NCI-H187 (cell line): ENCODE measurements around the gene CADPS.
A peak's percentile ranks its signal among the peaks of the same experiment; 100 is the strongest.

Experiments used
- DNase-seq, 2 experiments: peaks; one replicate each; lab custom pipeline; 2025; lab: John Stamatoyannopoulos, UW

The CADPS gene

DNA sequence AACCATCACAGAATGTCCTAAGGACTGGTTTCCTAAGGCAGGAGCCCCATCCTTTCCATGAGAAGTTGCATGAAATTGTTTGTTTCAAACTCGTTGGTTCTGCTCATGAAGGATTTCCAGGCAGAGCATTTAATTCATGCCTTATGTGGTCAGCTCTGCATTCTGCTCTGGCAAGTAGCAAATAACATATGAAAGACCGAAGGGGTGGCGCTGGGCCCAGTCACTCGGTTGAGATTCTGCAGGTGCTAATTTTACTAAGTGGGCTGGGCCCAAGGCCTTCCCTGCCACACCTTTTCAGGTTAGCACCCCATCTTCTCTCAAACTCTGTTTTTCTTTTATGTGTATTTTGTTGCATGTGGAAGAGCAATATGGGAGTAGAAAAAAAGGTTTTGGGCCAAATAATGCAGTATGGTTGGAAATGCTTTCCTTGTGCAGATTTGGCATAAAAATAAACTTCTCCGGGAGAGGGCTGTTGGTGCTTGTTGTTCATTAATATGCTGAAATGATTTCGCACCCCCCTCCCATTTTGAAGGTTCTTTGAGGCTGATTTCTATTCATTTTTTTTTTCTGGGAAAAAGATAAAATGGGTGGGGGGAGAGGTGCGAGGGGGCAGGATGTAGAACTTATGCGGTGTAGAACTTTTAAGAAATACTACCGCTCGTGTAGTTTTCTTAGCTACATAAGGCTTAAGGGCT, 318.9 kb downstream of the CADPS start:
- no peak for DNase-seq

DNA sequence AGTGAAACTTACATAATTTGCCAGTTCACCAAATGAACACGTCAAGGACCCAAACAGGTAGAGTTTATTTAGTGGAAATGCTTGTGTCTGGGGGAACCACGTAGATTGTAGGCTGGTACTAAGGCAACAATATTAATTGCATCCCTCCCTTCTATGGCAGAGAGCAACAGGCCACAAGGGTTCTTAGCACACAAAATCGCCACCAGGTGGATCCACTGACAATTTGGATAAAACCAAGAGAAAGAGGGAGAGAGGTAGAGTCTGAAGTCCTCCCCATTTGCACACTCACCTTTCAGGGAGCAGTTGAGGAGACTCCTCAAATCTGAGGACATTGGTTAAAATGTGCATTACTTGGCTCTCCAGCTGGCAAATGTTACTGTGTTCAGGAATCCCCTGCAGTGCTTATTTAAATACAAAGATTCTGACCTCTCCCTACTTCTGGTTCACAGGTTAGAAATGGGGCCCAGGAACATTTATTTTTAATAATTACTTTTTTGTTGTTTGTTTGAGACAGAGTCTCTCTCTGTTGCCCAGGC, 320.9 kb downstream of the CADPS start:
- no peak for DNase-seq

DNA sequence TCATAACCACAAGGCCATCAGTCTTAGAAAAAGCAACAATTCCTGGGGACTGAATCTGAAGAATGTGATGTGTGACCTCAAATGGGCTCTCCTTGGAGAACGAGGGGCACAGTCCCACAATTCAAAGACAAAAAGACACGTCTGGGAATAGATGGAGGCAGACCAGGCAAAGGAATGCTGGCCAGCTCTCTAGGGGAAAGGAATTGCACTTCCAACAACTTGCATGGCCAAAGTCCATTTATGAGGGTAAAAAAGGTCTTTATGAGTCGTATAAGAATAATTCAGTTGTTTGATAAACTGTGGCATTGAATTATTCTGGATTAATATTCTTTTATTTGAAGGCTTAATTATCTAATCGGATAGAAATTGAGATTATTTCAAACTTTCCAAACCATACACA, 321.4 kb downstream of the CADPS start:
- no peak for DNase-seq

DNA sequence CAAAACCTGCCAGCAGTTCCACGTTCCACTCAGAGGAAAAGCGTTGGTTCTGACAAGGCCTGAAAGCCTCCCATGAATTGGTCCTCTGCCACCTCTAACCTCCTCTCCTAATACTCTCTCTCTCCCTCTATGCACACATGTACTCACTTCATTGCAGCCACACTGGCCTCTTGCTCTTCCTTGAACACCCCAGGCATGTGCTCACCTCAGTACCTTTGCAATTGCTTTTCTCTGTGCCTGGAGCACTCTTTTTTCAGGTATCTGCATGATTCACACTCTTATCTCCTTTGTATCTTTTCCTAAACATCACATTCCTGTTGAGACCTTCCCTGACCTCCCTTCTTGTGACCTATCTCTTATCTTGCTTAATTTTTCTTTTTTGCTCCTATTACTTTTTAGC, 323.7 kb downstream of the CADPS start:
- no peak for DNase-seq

DNA sequence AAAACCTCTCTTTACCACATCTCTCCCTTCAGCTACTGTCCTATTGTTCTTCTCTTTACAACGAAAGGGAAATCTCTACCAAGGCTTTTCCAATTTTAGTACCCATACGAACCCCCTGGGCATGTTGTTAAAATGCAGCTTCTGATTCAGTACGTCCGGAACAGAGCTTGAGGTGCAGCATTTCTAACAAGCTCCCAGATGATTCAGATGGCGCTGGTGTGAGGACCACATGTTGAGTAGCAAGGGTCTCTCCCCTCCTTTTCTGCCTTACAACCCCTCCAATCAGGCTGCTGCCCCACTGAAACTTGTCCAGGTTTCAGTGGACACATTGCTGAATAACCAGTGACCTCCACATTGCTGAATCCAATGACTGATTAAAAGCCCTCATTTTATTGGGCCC, 324.8 kb downstream of the CADPS start:
- no peak for DNase-seq

DNA sequence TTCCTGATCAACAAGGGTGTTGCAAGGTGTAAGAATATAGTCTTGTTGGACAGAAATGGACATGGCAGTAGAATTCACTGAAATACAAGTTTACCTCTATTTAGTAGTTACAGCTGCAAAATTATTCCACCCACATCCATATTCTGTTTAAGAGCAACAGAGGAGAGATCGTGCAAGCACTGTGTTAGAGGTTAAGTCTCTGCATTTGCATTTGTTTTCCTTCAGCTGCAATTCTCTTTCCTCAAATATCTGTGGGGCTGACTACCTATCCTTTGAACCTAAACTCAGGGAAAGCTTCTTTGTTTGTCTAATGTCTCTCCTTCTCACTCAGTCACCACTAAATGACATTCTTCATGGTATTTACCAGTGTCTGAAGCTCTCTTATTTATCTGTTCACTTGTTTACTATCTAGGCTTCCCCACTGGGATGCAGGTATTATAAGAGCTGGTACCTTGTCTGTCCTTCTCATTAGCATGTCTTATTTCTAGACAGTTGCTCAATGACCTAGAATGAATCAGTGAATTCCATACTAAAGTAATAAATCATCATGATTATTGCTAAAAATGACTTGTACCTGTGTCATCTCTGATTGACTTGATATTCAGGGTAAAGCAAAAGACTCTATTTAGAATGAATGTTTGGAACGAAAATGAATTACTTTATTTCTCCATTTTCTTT, 326.5 kb downstream of the CADPS start:
- no peak for DNase-seq

DNA sequence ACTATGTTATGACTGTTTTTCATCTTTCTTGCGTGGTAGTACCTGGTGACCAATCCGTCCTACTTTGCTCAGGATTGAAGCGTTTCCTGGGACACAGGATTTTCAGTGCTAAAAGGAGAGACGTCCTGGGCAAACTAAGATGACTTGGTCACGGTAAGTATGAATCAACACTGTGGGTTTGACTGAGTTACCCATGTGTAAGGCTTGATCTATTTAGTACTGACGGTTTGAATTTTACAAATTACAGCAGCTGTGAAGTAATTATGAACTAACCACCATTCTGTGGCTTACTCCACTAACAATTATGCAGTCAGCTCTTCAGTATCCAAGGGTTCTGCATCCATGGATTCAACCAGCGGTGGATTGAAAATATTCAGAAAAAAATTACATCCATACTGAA, 328.9 kb downstream of the CADPS start:
- DNase-seq: no peak

DNA sequence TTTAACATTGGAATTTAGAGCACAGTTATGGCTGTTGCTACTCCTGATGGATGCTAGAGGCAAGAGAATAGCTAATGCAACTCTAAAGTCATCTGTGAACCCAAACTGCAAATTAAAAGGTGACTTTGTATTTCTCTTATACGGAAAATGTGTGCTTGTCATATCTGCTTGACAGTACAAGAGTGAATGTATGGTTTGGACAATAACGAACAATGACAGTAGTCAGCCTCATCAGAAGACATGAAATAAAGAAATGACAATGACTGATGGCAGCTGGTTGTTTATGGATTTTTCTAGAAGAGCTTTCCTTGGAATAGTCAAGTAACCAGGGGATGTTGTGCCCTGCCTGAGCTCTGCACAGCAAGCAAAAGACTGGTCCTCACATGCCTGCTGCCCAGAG, 333.0 kb downstream of the CADPS start:
- no peak for DNase-seq

DNA sequence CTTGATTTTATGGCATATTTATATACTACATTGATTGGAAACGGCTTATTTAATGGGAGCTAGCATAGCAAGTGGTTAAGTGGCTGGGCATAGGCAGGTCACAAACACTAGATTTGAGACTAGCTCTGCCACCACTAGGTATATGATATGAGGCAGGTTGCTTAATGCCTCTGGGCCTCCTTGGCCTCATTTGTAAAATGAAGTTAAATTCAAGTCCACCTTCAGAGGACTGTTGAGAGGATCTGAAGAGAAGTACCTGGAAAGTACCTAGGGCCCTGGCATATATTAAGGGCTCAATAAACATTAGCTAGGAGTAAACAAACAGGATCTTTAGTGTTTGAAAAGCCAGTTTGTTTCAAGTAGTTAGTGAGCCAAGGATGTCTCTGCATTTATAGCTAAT, 335.5 kb downstream of the CADPS start:
- DNase-seq: no peak

DNA sequence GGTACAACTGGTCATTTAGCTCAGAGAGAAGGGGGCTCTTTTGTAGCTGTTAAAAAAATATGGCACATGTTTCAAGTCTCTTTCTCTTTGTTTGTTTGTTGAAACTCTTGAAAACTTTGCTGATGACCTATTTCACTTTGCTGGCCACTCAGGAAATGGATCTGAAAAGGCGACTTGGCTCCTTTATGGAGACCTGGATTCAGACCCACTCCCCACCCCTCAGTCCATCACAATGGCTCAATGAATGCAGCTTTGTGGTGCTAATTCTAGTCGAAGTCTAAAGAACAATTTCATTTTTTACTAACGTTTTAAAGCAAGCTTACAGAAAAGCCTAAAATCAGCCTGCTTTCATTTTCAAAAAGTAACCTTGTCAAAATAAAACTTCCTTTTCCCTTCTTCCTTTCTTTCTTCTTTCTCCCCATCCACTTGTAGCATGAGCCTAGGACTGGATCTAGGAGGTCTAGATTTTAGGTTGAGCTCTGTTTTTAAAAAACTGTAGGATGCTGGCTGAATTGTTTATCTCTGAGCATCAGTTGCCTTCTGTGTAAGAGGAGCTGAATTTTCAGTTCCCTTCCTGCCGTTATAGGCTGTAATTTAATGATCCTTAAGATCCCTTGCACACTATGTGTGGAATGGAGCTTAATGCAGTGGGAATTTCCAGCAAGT, 336.4 kb downstream of the CADPS start:
- no peak for DNase-seq

DNA sequence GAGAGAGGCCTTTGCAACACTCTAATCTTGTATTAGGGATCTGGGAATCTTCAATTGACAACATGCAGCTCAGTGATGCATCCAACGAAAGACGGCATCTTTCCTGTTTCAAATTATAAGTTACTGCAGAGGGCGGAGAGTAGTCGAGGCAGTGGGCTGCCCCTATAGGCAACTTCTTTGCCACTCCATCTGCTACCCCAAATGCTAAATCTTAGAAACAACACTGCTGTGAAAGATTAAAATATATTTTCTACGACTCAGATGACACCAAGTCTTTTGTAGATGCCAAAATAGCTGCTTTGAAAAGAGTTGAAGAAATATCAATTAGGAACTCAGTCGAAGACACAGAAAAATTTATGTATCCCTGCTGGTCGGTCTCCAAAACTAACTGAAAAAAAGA, 340.9 kb downstream of the CADPS start:
- DNase-seq: no peak

DNA sequence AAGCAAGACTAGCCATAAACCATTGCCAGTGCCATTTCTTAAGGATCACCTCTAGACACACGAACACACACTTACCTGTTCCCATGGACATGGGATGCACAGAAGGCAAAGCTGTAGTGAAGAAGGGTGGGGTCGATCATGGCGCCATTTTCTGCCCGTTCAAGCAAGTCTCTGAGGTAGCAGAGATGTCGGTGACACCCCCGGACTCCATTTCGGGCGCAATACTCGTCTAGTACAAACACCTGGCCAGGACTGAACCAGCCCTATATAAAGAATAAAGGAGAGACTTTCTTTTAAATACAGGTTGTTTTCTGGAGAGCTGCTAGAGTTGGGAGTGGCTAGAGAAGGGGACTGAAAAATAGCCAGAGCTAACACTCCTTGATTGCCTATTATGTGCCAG, 342.4 kb downstream of the CADPS start:
- no peak for DNase-seq

DNA sequence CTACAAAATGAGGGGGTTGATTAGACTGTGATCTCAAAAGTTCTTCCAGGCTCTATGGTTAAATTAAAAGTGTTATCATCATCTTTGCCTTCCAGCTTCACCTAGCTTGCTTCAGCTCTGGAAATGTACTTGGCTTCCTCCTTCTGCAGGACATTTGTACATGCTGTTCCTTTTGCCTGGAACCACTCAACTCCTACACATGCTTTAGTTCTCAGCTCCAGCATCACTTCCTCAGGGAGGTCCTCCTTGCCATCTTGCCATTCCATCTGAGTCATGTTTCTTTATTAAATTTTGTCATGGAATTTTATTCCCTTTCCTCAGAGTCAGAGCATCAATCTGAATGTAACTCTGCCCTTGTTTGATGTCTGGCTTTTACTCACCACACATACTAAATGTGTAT, 343.2 kb downstream of the CADPS start:
- DNase-seq: no peak

DNA sequence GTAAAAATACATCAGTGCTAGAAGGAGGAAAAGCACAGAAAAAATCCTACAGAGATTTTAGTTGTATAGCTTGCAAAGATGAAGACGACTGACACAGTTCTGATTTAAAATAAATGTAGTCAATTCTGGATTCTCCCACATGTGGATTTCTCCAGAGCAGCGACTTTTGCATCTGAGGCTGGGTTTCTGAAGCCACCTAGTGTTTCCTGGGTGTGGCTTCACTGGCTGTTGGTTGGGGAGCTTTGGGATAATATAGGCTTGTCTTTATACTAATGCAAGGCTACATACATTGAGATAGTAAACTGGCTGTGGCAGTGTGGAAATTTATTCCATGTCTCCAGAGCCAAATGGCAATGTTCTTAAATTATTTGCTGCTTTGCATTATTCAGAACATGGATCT, 343.7 kb downstream of the CADPS start:
- DNase-seq: no peak

DNA sequence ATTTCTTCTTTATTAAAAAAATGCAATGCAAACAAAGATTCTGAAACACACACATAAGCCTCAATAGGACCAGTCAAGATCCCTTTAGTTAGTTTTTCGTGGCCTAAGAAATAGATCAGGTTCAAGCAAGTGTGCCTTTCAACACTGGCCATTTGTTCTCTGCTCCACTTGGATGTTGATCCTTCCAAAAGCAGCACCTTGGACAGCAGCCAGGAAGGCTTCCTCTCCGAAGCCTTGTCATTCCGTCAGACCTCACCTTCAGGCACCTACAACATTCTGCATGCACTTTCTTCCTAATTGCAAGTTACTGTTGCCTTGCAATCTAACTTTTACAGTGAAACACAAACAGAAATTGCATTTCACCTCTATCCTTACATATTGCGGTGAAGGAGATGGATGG, 346.0 kb downstream of the CADPS start:
- DNase-seq: no peak

DNA sequence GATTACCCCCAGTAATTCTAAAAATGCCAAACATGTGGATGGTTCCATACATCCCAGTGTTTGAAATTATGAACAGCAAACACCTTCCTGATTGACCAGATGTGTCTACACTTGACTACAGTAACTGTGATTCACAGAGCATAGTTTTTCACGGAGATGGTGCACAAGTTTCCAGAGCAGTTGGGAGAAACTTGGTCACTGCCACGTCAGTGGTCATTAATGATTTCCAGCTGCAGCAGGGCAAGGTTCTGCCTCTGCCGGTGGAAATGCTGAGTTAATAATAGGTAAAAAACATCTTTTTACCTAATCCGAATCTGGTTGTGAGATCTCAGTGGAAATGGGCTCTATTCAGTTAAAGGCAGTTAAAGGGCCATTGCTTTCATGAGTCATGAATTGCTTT, 347.7 kb downstream of the CADPS start:
- DNase-seq: no peak

DNA sequence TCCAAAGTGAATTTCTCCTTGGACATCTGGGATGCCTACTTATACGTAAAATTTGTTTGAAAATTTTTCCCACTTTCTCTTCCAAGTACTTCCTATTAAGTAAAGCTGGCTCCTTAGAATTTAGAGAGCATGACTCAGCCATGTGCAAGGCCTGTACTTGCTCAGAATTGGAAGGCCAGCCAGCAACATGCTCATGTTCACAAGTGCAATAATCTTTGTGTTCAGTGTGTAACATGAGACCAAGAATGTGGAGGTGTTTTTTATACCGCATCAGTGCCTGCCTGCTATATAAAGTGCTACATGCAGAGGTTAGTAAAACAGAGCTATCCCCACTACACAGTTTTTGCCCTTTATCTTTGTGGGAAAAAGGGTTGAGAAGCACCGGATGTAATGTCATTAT, 349.9 kb downstream of the CADPS start:
- peak in 1 of 2 experiments; percentile 1 for DNase-seq

DNA sequence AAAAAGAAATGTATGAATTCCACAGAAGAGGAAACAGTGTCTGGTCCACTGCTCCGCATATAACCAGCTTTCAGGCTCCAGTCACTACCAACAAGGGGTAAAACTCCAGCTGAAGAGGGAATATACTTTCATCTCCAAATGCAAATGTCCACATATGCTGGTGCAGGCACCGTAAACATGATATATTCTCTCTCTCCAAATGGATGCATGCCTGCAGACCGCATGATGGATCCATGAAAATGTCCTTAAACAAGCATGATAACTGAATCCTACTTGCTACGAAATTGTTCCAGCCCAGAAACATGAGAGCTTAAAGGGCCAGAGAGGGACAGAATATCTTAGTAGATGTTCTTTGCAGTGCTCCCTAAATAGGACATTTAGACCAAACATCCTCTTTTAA, 351.5 kb downstream of the CADPS start:
- DNase-seq: no peak

DNA sequence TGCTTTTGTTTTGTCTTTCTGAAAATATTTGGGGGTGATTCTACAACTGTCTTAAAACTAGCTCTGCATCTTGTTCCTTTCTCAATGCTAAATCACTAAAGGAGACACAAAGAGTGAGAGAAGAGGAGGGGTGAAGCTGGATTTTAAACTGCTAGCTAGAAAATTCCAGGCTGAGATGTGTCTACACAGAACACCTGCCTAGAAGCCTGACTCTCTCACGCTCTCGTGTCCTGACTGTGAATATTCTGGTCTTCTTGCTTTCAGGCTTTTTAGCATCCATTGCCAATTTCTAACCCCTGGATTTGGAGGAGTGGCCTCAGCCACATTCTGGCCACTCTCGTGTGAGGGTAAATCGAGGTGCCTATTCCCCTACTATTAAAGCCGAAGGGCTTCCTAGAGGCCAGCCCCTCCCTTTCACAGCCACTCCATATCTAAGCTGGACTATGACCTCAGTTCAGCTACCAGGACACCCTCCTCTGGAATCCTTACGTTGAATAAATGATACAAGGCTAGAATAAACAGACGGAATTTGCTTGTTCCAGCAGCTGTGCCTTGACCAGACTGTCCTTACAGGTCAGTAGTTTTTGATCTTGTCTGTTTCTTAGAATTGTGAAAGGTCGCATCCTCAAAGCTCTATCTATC, 353.6 kb downstream of the CADPS start:
- DNase-seq: no peak

DNA sequence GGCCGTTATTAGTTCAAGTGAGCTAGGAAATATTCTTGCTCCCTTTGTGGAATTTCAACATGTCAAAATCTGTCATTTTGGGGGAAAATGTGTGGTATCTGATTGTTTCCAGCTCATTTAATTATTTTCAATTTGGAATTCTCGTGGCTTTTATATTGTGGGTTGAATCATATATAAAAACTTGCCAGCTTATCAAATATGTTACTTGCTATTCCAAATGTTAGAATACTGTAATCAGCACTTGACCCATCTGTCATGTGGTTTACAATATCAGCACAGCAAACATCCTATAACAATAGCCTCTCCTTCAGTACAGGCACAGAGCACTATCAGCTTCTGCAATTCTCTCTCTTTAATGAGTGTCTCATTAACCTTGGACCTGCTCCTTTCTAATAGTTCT, 371.7 kb downstream of the CADPS start:
- DNase-seq: no peak

DNA sequence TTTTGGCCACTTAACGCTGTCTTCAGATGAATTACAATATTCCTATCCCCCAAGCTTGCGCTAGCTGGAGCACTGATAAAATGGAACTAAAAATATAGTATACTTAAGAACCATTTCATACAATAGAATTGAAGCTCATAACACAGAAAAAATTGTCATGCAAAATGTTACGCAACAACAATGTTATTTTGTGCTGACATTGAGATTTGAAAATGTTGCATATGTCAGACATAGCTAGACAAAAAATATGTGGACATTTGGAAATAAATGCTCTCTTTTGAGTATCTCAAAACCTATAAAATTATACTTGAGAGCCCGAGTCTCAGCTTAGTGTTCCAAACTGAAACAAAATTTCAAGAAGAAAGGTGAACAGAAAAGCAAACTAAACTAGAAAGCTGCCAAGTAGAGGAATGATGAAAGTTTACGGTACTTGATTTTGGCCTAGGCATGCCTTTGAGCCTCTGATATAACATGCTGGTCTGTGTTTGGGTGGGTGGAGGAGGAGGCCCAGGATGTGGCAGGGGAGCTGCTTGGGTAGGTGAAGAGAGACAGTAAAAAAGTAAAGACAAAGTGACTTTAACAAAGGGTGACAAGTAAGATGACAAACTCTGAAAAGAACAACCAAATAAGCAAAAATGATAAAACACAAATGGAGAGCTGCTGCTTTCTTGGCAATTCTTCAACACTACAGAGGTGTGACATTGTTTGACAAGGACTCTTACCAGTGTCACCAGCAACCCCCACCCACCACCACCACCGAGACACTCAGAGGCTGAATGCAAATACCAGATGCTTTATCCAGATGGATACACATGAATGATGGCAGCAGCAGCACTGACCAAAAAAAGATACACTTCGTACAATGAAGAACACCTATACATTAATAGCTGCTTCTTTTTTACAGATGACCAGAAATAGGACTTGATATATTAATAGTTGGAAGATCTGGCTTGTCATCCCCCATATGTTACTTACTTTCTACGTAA, 372.6 kb downstream of the CADPS start:
- no peak for DNase-seq

DNA sequence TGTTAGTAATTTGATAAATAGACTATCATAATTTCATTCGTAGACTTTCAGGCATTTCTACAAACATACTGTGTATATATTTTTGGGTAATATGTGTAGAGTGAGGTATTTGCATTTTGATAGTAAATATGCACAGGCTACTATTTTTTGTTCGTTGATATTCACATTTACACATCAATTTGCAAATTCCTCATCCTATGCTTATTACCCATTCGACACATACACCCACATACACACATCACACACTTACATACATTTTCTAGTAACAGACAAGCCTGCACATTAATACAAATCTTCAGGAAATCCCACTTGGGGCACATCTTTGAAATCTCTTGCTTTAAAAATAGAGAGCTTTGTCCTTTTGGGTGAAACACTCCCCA, 373.9 kb downstream of the CADPS start:
- DNase-seq: no peak
